Left ventricle myocardium inferior (tissue), 1 donor: ENCODE results near the gene CCDC152. TPM values are rescaled to one million over a fixed set of nuclear protein-coding genes. Genes with fewer than 3 reads are reported as not detected.

Source experiments
- DNase-seq: peaks from one replicate; pipeline ENCODE4 v3.0.0-alpha.2; 2020
- H3K27ac ChIP-seq: fragments of 200-600 bp; replicated peaks from 2 replicates; pipeline ENCODE4 v1.8.0; 2021
- H3K27me3 ChIP-seq: fragments of 200-600 bp; 2 replicates; pipeline ENCODE4 v1.8.0; 2021; ENCODE audit warnings: low read depth
- H3K36me3 ChIP-seq: fragments of 200-600 bp; 2 replicates; pipeline ENCODE4 v1.8.0; 2021
- H3K4me1 ChIP-seq: fragments of 200-600 bp; 2 replicates; pipeline ENCODE4 v1.8.0; 2021
- H3K4me3 ChIP-seq: fragments of 200-600 bp; 2 replicates; pipeline ENCODE4 v1.8.0; 2021; ENCODE audit warnings: mild to moderate bottlenecking, moderate library complexity
- H3K9me3 ChIP-seq: fragments of 200-600 bp; replicated peaks from 2 replicates; pipeline ENCODE4 v1.8.0; 2021
- CTCF ChIP-seq: fragments of 200-600 bp; IDR thresholded peaks from 2 replicates; pipeline ENCODE4 v1.8.0; 2021; ENCODE audit warnings: antibody characterized with exemption, mild to moderate bottlenecking, borderline replicate concordance
- intact Hi-C: fragments of 100-400 bp; cut with micrococcal nuclease; formaldehyde crosslinking; loops from one replicate; pipeline ENCODE4 v1.11.0; 2022
- total RNA-seq: library from RNA; stranded (reverse); fragmentation: NEBNext Ultra II Directional; extraction: Animal tissue kit (Norgen Biotek cat#: 25700); gene quantifications from one replicate; pipeline ENCODE4 v1.2.1, GENCODE V29; 2021
- donor health status: DM: no; HTN: yes; CAD: no; lungs with severe emphysema.

The CCDC152 gene
- total RNA-seq, 1 donor from 2014 or later = 0.80 TPM

- DNase-seq = no peak
- H3K4me1 ChIP-seq = no peaks in the 10 kb centered on the region
- no peak for TF ChIP-seq CTCF
- H3K27ac ChIP-seq = no peak overlapping the region
- H3K27me3 ChIP-seq = no peaks in the 10 kb centered on the region
- intact Hi-C loops = no loop called here
- no peaks in the 10 kb centered on the region for H3K36me3 ChIP-seq
- no peak overlapping the region for H3K4me3 ChIP-seq
- peaks cover 32% of the 10 kb centered on the region for H3K9me3 ChIP-seq
Measured at GRCh38 chr5:42791151-42791550, 34.5 kb downstream of the CCDC152 start.

GRCh38 chr5:42798284-42799240 is 41.9 kb downstream of the CCDC152 start:
- Histone ChIP-seq H3K27ac (no peak overlapping the region), H3K36me3 (peaks cover 46% of the 10 kb centered on the region), H3K4me3 (no peak overlapping the region), H3K9me3 (peaks cover 6% of the 10 kb centered on the region), H3K27me3 (no peaks in the 10 kb centered on the region), H3K4me1 (no peaks in the 10 kb centered on the region)
- intact Hi-C loops = no loop called here
- no peak for DNase-seq
- TF ChIP-seq CTCF = no peak

GRCh38 chr5:42799241-42799608 is 42.6 kb downstream of the CCDC152 start:
- no peaks in the 10 kb centered on the region for H3K27me3 ChIP-seq
- TF ChIP-seq CTCF = no peak
- H3K9me3 ChIP-seq = peaks cover 6% of the 10 kb centered on the region
- peaks cover 53% of the 10 kb centered on the region for H3K36me3 ChIP-seq
- H3K27ac ChIP-seq = no peak overlapping the region
- no peak overlapping the region for H3K4me3 ChIP-seq
- intact Hi-C loops = no loop called here
- no peak for DNase-seq
- no peaks in the 10 kb centered on the region for H3K4me1 ChIP-seq

GRCh38 chr5:42799668-42800114 is 43.1 kb downstream of the CCDC152 start:
- no peak for DNase-seq
- Histone ChIP-seq H3K4me3 (no peak overlapping the region), H3K27me3 (no peaks in the 10 kb centered on the region), H3K36me3 (peaks cover 58% of the 10 kb centered on the region), H3K4me1 (no peaks in the 10 kb centered on the region), H3K27ac (no peak overlapping the region), H3K9me3 (peaks cover 6% of the 10 kb centered on the region)
- intact Hi-C loops = no loop called here
- TF ChIP-seq CTCF = no peak

- TF ChIP-seq CTCF = no peak
- Histone ChIP-seq H3K4me1 (peaks cover 3% of the 10 kb centered on the region), H3K27ac (no peak overlapping the region), H3K36me3 (peaks cover 69% of the 10 kb centered on the region), H3K9me3 (peaks cover 6% of the 10 kb centered on the region), H3K4me3 (no peak overlapping the region), H3K27me3 (no peaks in the 10 kb centered on the region)
- intact Hi-C loops = no loop called here
- DNase-seq = no peak
Measured at GRCh38 chr5:42800748-42801330, 44.2 kb downstream of the CCDC152 start.
